Measurements from ENCODE around the gene SH3BP4. TPM values are rescaled to one million over a fixed set of nuclear protein-coding genes. Genes with fewer than 3 reads are reported as not detected.

SH3BP4 gene
- total and polyA plus RNA-seq, 2 of the 13 experiments (the other 11 are each of a cell fraction or from before 2014, with no cell fraction given) = 34.6 to 99.1 TPM

DNA sequence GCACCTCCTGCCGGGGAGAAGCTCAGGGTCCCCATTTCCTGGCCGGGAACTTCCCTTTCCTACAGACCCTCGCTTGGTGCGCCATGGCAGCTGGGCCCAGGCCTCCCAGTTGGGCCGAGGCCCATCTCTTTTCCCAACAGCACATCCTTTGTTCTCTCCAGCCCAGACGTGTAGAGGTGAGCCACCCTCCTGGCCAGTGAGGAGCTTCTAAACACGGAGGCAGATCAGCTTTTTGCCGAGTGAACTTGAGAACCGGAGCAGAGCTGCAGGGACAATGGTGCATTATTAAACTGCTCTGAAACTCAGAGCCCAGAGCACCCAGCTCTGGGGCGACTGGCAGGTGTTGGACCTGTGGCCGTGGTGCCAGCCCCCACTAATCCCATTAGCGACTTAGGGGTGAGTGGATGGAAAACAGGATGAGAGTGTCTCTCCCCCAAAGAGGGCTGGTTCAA, 25.4 kb downstream of the SH3BP4 start (continued):
- TF ChIP-seq, protein P1, sequence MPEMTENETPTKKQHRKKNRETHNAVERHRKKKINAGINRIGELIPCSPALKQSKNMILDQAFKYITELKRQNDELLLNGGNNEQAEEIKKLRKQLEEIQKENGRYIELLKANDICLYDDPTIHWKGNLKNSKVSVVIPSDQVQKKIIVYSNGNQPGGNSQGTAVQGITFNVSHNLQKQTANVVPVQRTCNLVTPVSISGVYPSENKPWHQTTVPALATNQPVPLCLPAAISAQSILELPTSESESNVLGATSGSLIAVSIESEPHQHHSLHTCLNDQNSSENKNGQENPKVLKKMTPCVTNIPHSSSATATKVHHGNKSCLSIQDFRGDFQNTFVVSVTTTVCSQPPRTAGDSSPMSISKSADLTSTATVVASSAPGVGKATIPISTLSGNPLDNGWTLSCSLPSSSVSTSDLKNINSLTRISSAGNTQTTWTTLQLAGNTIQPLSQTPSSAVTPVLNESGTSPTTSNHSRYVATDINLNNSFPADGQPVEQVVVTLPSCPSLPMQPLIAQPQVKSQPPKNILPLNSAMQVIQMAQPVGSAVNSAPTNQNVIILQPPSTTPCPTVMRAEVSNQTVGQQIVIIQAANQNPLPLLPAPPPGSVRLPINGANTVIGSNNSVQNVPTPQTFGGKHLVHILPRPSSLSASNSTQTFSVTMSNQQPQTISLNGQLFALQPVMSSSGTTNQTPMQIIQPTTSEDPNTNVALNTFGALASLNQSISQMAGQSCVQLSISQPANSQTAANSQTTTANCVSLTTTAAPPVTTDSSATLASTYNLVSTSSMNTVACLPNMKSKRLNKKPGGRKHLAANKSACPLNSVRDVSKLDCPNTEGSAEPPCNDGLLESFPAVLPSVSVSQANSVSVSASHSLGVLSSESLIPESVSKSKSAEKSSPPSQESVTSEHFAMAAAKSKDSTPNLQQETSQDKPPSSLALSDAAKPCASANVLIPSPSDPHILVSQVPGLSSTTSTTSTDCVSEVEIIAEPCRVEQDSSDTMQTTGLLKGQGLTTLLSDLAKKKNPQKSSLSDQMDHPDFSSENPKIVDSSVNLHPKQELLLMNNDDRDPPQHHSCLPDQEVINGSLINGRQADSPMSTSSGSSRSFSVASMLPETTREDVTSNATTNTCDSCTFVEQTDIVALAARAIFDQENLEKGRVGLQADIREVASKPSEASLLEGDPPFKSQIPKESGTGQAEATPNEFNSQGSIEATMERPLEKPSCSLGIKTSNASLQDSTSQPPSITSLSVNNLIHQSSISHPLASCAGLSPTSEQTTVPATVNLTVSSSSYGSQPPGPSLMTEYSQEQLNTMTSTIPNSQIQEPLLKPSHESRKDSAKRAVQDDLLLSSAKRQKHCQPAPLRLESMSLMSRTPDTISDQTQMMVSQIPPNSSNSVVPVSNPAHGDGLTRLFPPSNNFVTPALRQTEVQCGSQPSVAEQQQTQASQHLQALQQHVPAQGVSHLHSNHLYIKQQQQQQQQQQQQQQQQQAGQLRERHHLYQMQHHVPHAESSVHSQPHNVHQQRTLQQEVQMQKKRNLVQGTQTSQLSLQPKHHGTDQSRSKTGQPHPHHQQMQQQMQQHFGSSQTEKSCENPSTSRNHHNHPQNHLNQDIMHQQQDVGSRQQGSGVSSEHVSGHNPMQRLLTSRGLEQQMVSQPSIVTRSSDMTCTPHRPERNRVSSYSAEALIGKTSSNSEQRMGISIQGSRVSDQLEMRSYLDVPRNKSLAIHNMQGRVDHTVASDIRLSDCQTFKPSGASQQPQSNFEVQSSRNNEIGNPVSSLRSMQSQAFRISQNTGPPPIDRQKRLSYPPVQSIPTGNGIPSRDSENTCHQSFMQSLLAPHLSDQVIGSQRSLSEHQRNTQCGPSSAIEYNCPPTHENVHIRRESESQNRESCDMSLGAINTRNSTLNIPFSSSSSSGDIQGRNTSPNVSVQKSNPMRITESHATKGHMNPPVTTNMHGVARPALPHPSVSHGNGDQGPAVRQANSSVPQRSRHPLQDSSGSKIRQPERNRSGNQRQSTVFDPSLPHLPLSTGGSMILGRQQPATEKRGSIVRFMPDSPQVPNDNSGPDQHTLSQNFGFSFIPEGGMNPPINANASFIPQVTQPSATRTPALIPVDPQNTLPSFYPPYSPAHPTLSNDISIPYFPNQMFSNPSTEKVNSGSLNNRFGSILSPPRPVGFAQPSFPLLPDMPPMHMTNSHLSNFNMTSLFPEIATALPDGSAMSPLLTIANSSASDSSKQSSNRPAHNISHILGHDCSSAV (CRISPR knock-in tag; IDR thresholded peaks at IDR 0.05; ENCODE audit: borderline replicate concordance) = no peak
- TF ChIP-seq TAF1 (CRISPR knock-in tag; IDR thresholded peaks at IDR 0.05) (peak; percentile 41; the same call in 1 of the 2 replicates), TP53 (CRISPR knock-in tag; conservative IDR thresholded peaks at IDR 0.05) (no peak), AKAP8 (CRISPR knock-in tag; IDR thresholded peaks at IDR 0.05) (no peak), CHD2 (IDR thresholded peaks at IDR 0.05; ENCODE audit: low read depth, low read length) (no peak), CAMTA2 (CRISPR knock-in tag; IDR thresholded peaks at IDR 0.05; ENCODE audit: borderline replicate concordance) (no peak), ZNF816 (CRISPR knock-in tag; IDR thresholded peaks at IDR 0.05; ENCODE audit: borderline replicate concordance) (no peak), BORCS8-MEF2B (CRISPR knock-in tag; IDR thresholded peaks at IDR 0.05) (no peak), KLF16 (CRISPR knock-in tag; IDR thresholded peaks at IDR 0.05) (0 out of 4 replicates have a peak, but pooled peaks of 1 of the 2 experiments have one; percentile 32), ZNF713 (CRISPR knock-in tag; IDR thresholded peaks at IDR 0.05) (no peak), ZNF44 (CRISPR knock-in tag; IDR thresholded peaks at IDR 0.05) (no peak), SOX6 (IDR thresholded peaks at IDR 0.05) (no peak), SOX6 (CRISPR knock-in tag; IDR thresholded peaks at IDR 0.05) (peak; percentile 87), NFKBIZ (CRISPR knock-in tag; IDR thresholded peaks at IDR 0.05) (no peak), ZKSCAN8 (CRISPR knock-in tag; IDR thresholded peaks at IDR 0.05; ENCODE audit: borderline replicate concordance) (no peak)
- TF ChIP-seq, protein P2, sequence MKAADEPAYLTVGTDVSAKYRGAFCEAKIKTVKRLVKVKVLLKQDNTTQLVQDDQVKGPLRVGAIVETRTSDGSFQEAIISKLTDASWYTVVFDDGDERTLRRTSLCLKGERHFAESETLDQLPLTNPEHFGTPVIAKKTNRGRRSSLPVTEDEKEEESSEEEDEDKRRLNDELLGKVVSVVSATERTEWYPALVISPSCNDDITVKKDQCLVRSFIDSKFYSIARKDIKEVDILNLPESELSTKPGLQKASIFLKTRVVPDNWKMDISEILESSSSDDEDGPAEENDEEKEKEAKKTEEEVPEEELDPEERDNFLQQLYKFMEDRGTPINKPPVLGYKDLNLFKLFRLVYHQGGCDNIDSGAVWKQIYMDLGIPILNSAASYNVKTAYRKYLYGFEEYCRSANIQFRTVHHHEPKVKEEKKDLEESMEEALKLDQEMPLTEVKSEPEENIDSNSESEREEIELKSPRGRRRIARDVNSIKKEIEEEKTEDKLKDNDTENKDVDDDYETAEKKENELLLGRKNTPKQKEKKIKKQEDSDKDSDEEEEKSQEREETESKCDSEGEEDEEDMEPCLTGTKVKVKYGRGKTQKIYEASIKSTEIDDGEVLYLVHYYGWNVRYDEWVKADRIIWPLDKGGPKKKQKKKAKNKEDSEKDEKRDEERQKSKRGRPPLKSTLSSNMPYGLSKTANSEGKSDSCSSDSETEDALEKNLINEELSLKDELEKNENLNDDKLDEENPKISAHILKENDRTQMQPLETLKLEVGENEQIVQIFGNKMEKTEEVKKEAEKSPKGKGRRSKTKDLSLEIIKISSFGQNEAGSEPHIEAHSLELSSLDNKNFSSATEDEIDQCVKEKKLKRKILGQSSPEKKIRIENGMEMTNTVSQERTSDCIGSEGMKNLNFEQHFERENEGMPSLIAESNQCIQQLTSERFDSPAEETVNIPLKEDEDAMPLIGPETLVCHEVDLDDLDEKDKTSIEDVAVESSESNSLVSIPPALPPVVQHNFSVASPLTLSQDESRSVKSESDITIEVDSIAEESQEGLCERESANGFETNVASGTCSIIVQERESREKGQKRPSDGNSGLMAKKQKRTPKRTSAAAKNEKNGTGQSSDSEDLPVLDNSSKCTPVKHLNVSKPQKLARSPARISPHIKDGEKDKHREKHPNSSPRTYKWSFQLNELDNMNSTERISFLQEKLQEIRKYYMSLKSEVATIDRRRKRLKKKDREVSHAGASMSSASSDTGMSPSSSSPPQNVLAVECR (CRISPR knock-in tag; IDR thresholded peaks at IDR 0.05; ENCODE audit: borderline replicate concordance) = peak; percentile 19; the same call in 1 of the 2 replicates
- TF ChIP-seq, protein P3, sequence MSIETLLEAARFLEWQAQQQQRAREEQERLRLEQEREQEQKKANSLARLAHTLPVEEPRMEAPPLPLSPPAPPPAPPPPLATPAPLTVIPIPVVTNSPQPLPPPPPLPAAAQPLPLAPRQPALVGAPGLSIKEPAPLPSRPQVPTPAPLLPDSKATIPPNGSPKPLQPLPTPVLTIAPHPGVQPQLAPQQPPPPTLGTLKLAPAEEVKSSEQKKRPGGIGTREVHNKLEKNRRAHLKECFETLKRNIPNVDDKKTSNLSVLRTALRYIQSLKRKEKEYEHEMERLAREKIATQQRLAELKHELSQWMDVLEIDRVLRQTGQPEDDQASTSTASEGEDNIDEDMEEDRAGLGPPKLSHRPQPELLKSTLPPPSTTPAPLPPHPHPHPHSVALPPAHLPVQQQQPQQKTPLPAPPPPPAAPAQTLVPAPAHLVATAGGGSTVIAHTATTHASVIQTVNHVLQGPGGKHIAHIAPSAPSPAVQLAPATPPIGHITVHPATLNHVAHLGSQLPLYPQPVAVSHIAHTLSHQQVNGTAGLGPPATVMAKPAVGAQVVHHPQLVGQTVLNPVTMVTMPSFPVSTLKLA (IDR thresholded peaks at IDR 0.05) = no peak

Measured in HepG2 (cell line).